ENCODE measurements around the gene HIGD1C. TPM values are rescaled to one million over a fixed set of nuclear protein-coding genes. Genes with fewer than 3 reads are reported as not detected.

The HIGD1C gene
- total and polyA plus RNA-seq, 2 of the 8 experiments (the other 6 are each of a cell fraction or from before 2014, with no cell fraction given): not detected

GRCh38 chr12:50947933-50948626 lies 4.3 kb upstream of the HIGD1C start:
- POLR2A ChIA-PET (ENCODE audit: partially characterized antibody): interaction anchor here (0.6 kb wide), 1 partner anchor 160 kb away, joined by 3 read pairs; no protein-coding TSS in a partner anchor
- FAIRE-seq (no peak), DNase-seq (ENCODE audit: low read depth in 1 of 2, low spot score in 2 of 2) (no peak)
- H4K5ac ChIP-seq (ENCODE audit: insufficient read length, low read depth, low read length): no peak overlapping the region
- no peak overlapping the region for H4K91ac ChIP-seq (replicated peaks; ENCODE audit: insufficient read length, low read length)
- H2BK5ac ChIP-seq (ENCODE audit: low read depth, low read length): no peak overlapping the region
- H3K23ac ChIP-seq (ENCODE audit: insufficient read length): no peak overlapping the region
- H3K9ac ChIP-seq (replicated peaks in 1 of 4; ENCODE audit: extremely low read depth in 1 of 4, low read depth in 3 of 4, low read length in 3 of 4): no peak overlapping the region
- H4K20me1 ChIP-seq (replicated peaks in 1 of 2; ENCODE audit: control insufficient read depth in 1 of 2, insufficient read depth in 2 of 2, low read length in 2 of 2): no peaks in the 10 kb centered on the region
- no peaks in the 10 kb centered on the region for H3K36me3 ChIP-seq (ENCODE audit: control insufficient read depth in 2 of 4, insufficient read depth in 4 of 4, low read length in 3 of 4)
- H2BK20ac ChIP-seq (ENCODE audit: low read length): no peak overlapping the region
- H4K8ac ChIP-seq (ENCODE audit: extremely low read depth, insufficient read depth, low read length): no peak overlapping the region
- H3K79me1 ChIP-seq (ENCODE audit: low read depth, low read length): no peaks in the 10 kb centered on the region
- CTCF ChIA-PET (ENCODE audit: partially characterized antibody): interaction anchor here (0.6 kb wide), 1 partner anchor 1042 kb away, joined by 3 read pairs; no protein-coding TSS in a partner anchor
- H3K27me3 ChIP-seq (replicated peaks in 1 of 4; ENCODE audit: control insufficient read depth in 3 of 4, extremely low read depth in 1 of 4, insufficient read depth in 3 of 4, low read length in 3 of 4): no peaks in the 10 kb centered on the region
- H3K14ac ChIP-seq (ENCODE audit: insufficient read length): no peak overlapping the region
- TF ChIP-seq SRF (IDR thresholded peaks at IDR 0.05; ENCODE audit: low read depth, low read length) (no peak), SAP30 (IDR thresholded peaks at IDR 0.05; ENCODE audit: insufficient read depth, insufficient replicate concordance, low read length) (no peak), CHD2 (IDR thresholded peaks at IDR 0.05; ENCODE audit: low read length) (no peak), SUZ12 (IDR thresholded peaks at IDR 0.05; ENCODE audit: low read length) (no peak), KDM1A (IDR thresholded peaks at IDR 0.05; ENCODE audit: borderline replicate concordance, low read length) (no peak), TBP (IDR thresholded peaks at IDR 0.05; ENCODE audit: low read depth, low read length) (no peak), EP300 (IDR thresholded peaks at IDR 0.05; ENCODE audit: borderline replicate concordance in 1 of 2, low read depth in 2 of 2, low read length in 2 of 2) (no peak), SIRT6 (IDR thresholded peaks at IDR 0.05; ENCODE audit: low read length) (no peak), CBX8 (IDR thresholded peaks at IDR 0.05; ENCODE audit: borderline replicate concordance, low read depth, low read length) (no peak), HDAC2 (IDR thresholded peaks at IDR 0.05; ENCODE audit: borderline replicate concordance in 1 of 2, low read depth in 2 of 2, low read length in 2 of 2) (no peak), HDAC6 (IDR thresholded peaks at IDR 0.05; ENCODE audit: low read depth, low read length) (no peak), CHD1 (IDR thresholded peaks at IDR 0.05; ENCODE audit: low read depth, low read length) (no peak)
- no peak overlapping the region for H2BK12ac ChIP-seq (ENCODE audit: low read depth, low read length)
- 95% methylated on average over 3 of the region's 3 CpGs; no CpG with 5 or more reads in 1 of the 2 experiments for WGBS, 2 experiments (ENCODE audit: extremely low coverage in 1 of 2, insufficient coverage in 1 of 2, insufficient read length in 1 of 2, insufficient replicate concordance in 2 of 2, low coverage in 1 of 2, low lambda C conversion rate in 2 of 2, missing lambda C conversion rate in 1 of 2)
- H3K23me2 ChIP-seq (ENCODE audit: low read depth, low read length): no peaks in the 10 kb centered on the region
- H3K56ac ChIP-seq (replicated peaks; ENCODE audit: insufficient read length, low read depth, low read length): no peak overlapping the region
- H3K9me3 ChIP-seq (ENCODE audit: insufficient read depth in 2 of 2, low read depth in 1 of 2, low read length in 1 of 2): no peaks in the 10 kb centered on the region
- no peak overlapping the region for H2AK5ac ChIP-seq (ENCODE audit: low read depth, low read length)
- no peak overlapping the region for H3K4ac ChIP-seq (replicated peaks; ENCODE audit: insufficient read length, low read depth, low read length)
- no peak overlapping the region for H3K4me2 ChIP-seq (ENCODE audit: insufficient read depth in 1 of 2, low read depth in 2 of 2, low read length in 2 of 2)
- H2BK120ac ChIP-seq (replicated peaks; ENCODE audit: low read depth, low read length): no peak overlapping the region
- peaks cover 0 to 3% (median 0%) of the 10 kb centered on the region in 4 experiments; a peak in 1 of 7 replicates for H3K4me1 ChIP-seq (replicated peaks in 1 of 4; ENCODE audit: control insufficient read depth in 3 of 4, insufficient read depth in 4 of 4, low read length in 3 of 4)
- no peak overlapping the region for H2BK15ac ChIP-seq (ENCODE audit: low read length)
- no peak overlapping the region for H3K18ac ChIP-seq (ENCODE audit: extremely low read depth, low read length)
- H3K4me3 ChIP-seq (ENCODE audit: extremely low read depth in 1 of 4, insufficient read depth in 2 of 4, low read depth in 3 of 4, low read length in 4 of 4): no peak overlapping the region
- no peak overlapping the region for H2AFZ ChIP-seq (ENCODE audit: low read length)
- no peak overlapping the region for H3K27ac ChIP-seq (ENCODE audit: low read depth, low read length)
- no peaks in the 10 kb centered on the region for H3K79me2 ChIP-seq (ENCODE audit: control insufficient read depth in 1 of 2, insufficient read depth in 2 of 2, low read length in 2 of 2)

Data from H1 (cell line).